Activated T-cell treated with anti-CD3 and anti-CD28 coated beads, Interleukin-2, amount 50 U/mL, for 24 hours (primary cell): ENCODE results near the gene TMEM14A.
A peak's percentile ranks its signal among the peaks of the same experiment; 100 is the strongest.
"Not testable (repeated sequence)": the region's sequence is repeated elsewhere in the genome, so short reads cannot be mapped to it uniquely, and the experiment has no call there.

Source experiments
- DNase-seq: peaks from one replicate; pipeline ENCODE4 v3.0.0-alpha.2; 2020
- H3K27ac Mint-ChIP-seq: 2 replicates; pipeline ENCODE4 v1.8.0; 2020; ENCODE audit warnings: mild to moderate bottlenecking, mixed read lengths
- H3K27me3 Mint-ChIP-seq: 2 replicates; pipeline ENCODE4 v1.8.0; 2020; ENCODE audit warnings: mixed read lengths
- H3K36me3 Mint-ChIP-seq: 2 replicates; pipeline ENCODE4 v1.8.0; 2020; ENCODE audit warnings: low read depth, mixed read lengths
- H3K4me1 Mint-ChIP-seq: 2 replicates; pipeline ENCODE4 v1.8.0; 2020; ENCODE audit warnings: low read depth, mixed read lengths
- H3K4me3 Mint-ChIP-seq: 2 replicates; pipeline ENCODE4 v1.8.0; 2020; ENCODE audit warnings: mild to moderate bottlenecking, moderate library complexity, mixed read lengths
- H3K9me3 Mint-ChIP-seq: 2 replicates; pipeline ENCODE4 v1.8.0; 2020; ENCODE audit warnings: mixed read lengths

Gene TMEM14A

GRCh38 chr6:52666071-52666470 lies 4.8 kb upstream of the TMEM14A start:
- no peak overlapping the region for H3K27ac Mint-ChIP-seq
- peaks cover 2% of the 10 kb centered on the region for H3K36me3 Mint-ChIP-seq
- no peak for DNase-seq
- H3K9me3 Mint-ChIP-seq, result no peaks in the 10 kb centered on the region
- H3K4me1 Mint-ChIP-seq, result peaks cover 12% of the 10 kb centered on the region
- no peaks in the 10 kb centered on the region for H3K27me3 Mint-ChIP-seq
- H3K4me3 Mint-ChIP-seq, result no peak overlapping the region

GRCh38 chr6:52666523-52666922 lies 4.4 kb upstream of the TMEM14A start:
- Mint-ChIP-seq H3K9me3 (no peaks in the 10 kb centered on the region), H3K27me3 (no peaks in the 10 kb centered on the region), H3K4me1 (peaks cover 16% of the 10 kb centered on the region), H3K36me3 (peaks cover 2% of the 10 kb centered on the region), H3K27ac (no peak overlapping the region), H3K4me3 (no peak overlapping the region)
- DNase-seq, result no peak

GRCh38 chr6:52667572-52667971 lies 3.3 kb upstream of the TMEM14A start:
- Mint-ChIP-seq H3K4me1 (peaks cover 27% of the 10 kb centered on the region), H3K27ac (no peak overlapping the region), H3K4me3 (no peak overlapping the region), H3K36me3 (peaks cover 2% of the 10 kb centered on the region), H3K27me3 (no peaks in the 10 kb centered on the region), H3K9me3 (no peaks in the 10 kb centered on the region)
- DNase-seq, result no peak

- Mint-ChIP-seq H3K27me3 (no peaks in the 10 kb centered on the region), H3K9me3 (no peaks in the 10 kb centered on the region), H3K36me3 (peaks cover 6% of the 10 kb centered on the region), H3K4me3 (peak overlapping the region; percentile 83), H3K4me1 (peaks cover 35% of the 10 kb centered on the region), H3K27ac (no peak overlapping the region)
- no peak for DNase-seq
These were observed 763 bp downstream of the TMEM14A start for GRCh38 chr6:52671676-52672075.

GRCh38 chr6:52672412-52673025 lies 1.6 kb downstream of the TMEM14A start:
- Mint-ChIP-seq H3K4me3 (peak overlapping the region; percentile 83), H3K27ac (no peak overlapping the region), H3K4me1 (peaks cover 32% of the 10 kb centered on the region), H3K36me3 (peaks cover 14% of the 10 kb centered on the region), H3K27me3 (no peaks in the 10 kb centered on the region), H3K9me3 (no peaks in the 10 kb centered on the region)
- DNase-seq, result no peak

- no peak overlapping the region for H3K4me3 Mint-ChIP-seq
- H3K9me3 Mint-ChIP-seq, result no peaks in the 10 kb centered on the region
- DNase-seq, result no peak
- H3K36me3 Mint-ChIP-seq, result peaks cover 18% of the 10 kb centered on the region
- H3K4me1 Mint-ChIP-seq, result peaks cover 31% of the 10 kb centered on the region
- H3K27me3 Mint-ChIP-seq, result no peaks in the 10 kb centered on the region
- no peak overlapping the region for H3K27ac Mint-ChIP-seq
These were observed 3.8 kb downstream of the TMEM14A start for GRCh38 chr6:52674666-52675065.

GRCh38 chr6:52675372-52675771 lies 4.5 kb downstream of the TMEM14A start:
- Mint-ChIP-seq H3K27me3 (no peaks in the 10 kb centered on the region), H3K4me1 (peaks cover 29% of the 10 kb centered on the region), H3K27ac (no peak overlapping the region), H3K4me3 (no peak overlapping the region), H3K9me3 (no peaks in the 10 kb centered on the region), H3K36me3 (peaks cover 18% of the 10 kb centered on the region)
- no peak for DNase-seq

GRCh38 chr6:52676631-52677030 lies 5.7 kb downstream of the TMEM14A start:
- not testable (repeated sequence) for H3K27me3 Mint-ChIP-seq, DNase-seq, H3K9me3 Mint-ChIP-seq, H3K27ac Mint-ChIP-seq, H3K4me3 Mint-ChIP-seq
- Mint-ChIP-seq H3K36me3 (peaks cover 17% of the 10 kb centered on the region), H3K4me1 (peaks cover 18% of the 10 kb centered on the region)

GRCh38 chr6:52681416-52681815 lies 10.5 kb downstream of the TMEM14A start:
- Mint-ChIP-seq H3K9me3 (no peaks in the 10 kb centered on the region), H3K4me3 (no peak overlapping the region), H3K27me3 (no peaks in the 10 kb centered on the region), H3K27ac (no peak overlapping the region), H3K36me3 (peaks cover 48% of the 10 kb centered on the region), H3K4me1 (peaks cover 3% of the 10 kb centered on the region)
- DNase-seq, result no peak

- no peak for DNase-seq
- no peaks in the 10 kb centered on the region for H3K9me3 Mint-ChIP-seq
- no peak overlapping the region for H3K4me3 Mint-ChIP-seq
- no peak overlapping the region for H3K27ac Mint-ChIP-seq
- no peaks in the 10 kb centered on the region for H3K27me3 Mint-ChIP-seq
- peaks cover 3% of the 10 kb centered on the region for H3K4me1 Mint-ChIP-seq
- peaks cover 29% of the 10 kb centered on the region for H3K36me3 Mint-ChIP-seq
These were observed 16.2 kb downstream of the TMEM14A start for GRCh38 chr6:52686878-52687699.

GRCh38 chr6:52689857-52690256 lies 18.9 kb downstream of the TMEM14A start:
- Mint-ChIP-seq H3K9me3 (no peaks in the 10 kb centered on the region), H3K27me3 (no peaks in the 10 kb centered on the region), H3K36me3 (peaks cover 8% of the 10 kb centered on the region), H3K4me1 (peaks cover 2% of the 10 kb centered on the region), H3K27ac (no peak overlapping the region), H3K4me3 (no peak overlapping the region)
- DNase-seq, result no peak

GRCh38 chr6:52691718-52692117 lies 20.8 kb downstream of the TMEM14A start:
- H3K9me3 Mint-ChIP-seq, result no peaks in the 10 kb centered on the region
- no peak overlapping the region for H3K4me3 Mint-ChIP-seq
- DNase-seq, result no peak
- H3K27me3 Mint-ChIP-seq, result no peaks in the 10 kb centered on the region
- no peaks in the 10 kb centered on the region for H3K36me3 Mint-ChIP-seq
- H3K27ac Mint-ChIP-seq, result no peak overlapping the region
- H3K4me1 Mint-ChIP-seq, result no peaks in the 10 kb centered on the region

- Mint-ChIP-seq H3K9me3 (no peaks in the 10 kb centered on the region), H3K36me3 (no peaks in the 10 kb centered on the region), H3K27ac (no peak overlapping the region), H3K27me3 (peaks cover 2% of the 10 kb centered on the region), H3K4me3 (no peak overlapping the region), H3K4me1 (no peaks in the 10 kb centered on the region)
- DNase-seq, result no peak
These were observed 22.9 kb downstream of the TMEM14A start for GRCh38 chr6:52693773-52694172.

GRCh38 chr6:52694404-52694803 lies 23.5 kb downstream of the TMEM14A start:
- Mint-ChIP-seq H3K9me3 (no peaks in the 10 kb centered on the region), H3K4me1 (no peaks in the 10 kb centered on the region), H3K36me3 (no peaks in the 10 kb centered on the region), H3K4me3 (no peak overlapping the region), H3K27ac (no peak overlapping the region), H3K27me3 (peaks cover 2% of the 10 kb centered on the region)
- no peak for DNase-seq

- Mint-ChIP-seq H3K27me3 (peaks cover 11% of the 10 kb centered on the region), H3K27ac (no peak overlapping the region), H3K9me3 (no peaks in the 10 kb centered on the region), H3K4me3 (no peak overlapping the region), H3K36me3 (no peaks in the 10 kb centered on the region), H3K4me1 (no peaks in the 10 kb centered on the region)
- DNase-seq, result no peak
These were observed 25.5 kb downstream of the TMEM14A start for GRCh38 chr6:52696418-52696817.
